Smooth muscle cell (in vitro differentiated cells): ENCODE measurements around the gene MAGEC1. TPM values are rescaled to one million over a fixed set of nuclear protein-coding genes. Genes with fewer than 3 reads are reported as not detected.

Experiments
- DNase-seq: peaks from one replicate; lab custom pipeline; 2025; ENCODE audit not compliant: unreplicated experiment; lab: John Stamatoyannopoulos, UW
- H2AFZ ChIP-seq: fragments of 200-600 bp; sonication (generic); 2 replicates; pipeline ENCODE4 v1.6.0; 2016; ENCODE audit warnings: antibody characterized with exemption, low read depth, mild to moderate bottlenecking
- H3F3A ChIP-seq: fragments of 200-600 bp; sonication (generic); 2 replicates; pipeline ENCODE4 v1.6.0; 2017; ENCODE audit warnings: antibody characterized with exemption, low read depth
- H3K27ac ChIP-seq: fragments of 200-600 bp; sonication (generic); 2 replicates; pipeline ENCODE4 v1.5.1; 2016; ENCODE audit warnings: low read depth, mild to moderate bottlenecking
- H3K27me3 ChIP-seq: fragments of 200-600 bp; sonication (generic); 2 replicates; pipeline ENCODE4 v1.6.1; 2016; ENCODE audit warnings: low read depth, mild to moderate bottlenecking
- H3K36me3 ChIP-seq: fragments of 200-600 bp; sonication (generic); 2 replicates; pipeline ENCODE4 v1.5.1; 2016; ENCODE audit warnings: low read depth
- H3K4me1 ChIP-seq: fragments of 200-600 bp; sonication (generic); 2 replicates; pipeline ENCODE4 v1.5.1; 2016; ENCODE audit warnings: low read depth
- H3K4me2 ChIP-seq: fragments of 200-600 bp; sonication (generic); 2 replicates; pipeline ENCODE4 v1.6.0; 2016; ENCODE audit warnings: mild to moderate bottlenecking
- H3K4me3 ChIP-seq: fragments of 200-600 bp; sonication (generic); 2 replicates; pipeline ENCODE4 v1.5.1; 2016; ENCODE audit warnings: mild to moderate bottlenecking
- H3K79me2 ChIP-seq: fragments of 200-600 bp; sonication (generic); 2 replicates; pipeline ENCODE4 v1.6.0; 2016; ENCODE audit warnings: low read depth, mild to moderate bottlenecking
- H3K9ac ChIP-seq: fragments of 200-600 bp; sonication (generic); 2 replicates; pipeline ENCODE4 v1.6.0; 2016; ENCODE audit warnings: low read depth
- H3K9me3 ChIP-seq: fragments of 200-600 bp; sonication (generic); replicated peaks from 2 replicates; pipeline ENCODE4 v1.5.1; 2016; ENCODE audit warnings: low read depth
- H4K20me1 ChIP-seq: fragments of 200-600 bp; sonication (generic); 2 replicates; pipeline ENCODE4 v1.6.0; 2016; ENCODE audit warnings: low read depth
- WGBS: methylation state at CpG from one replicate; pipeline ENCODE4 v1.1.7; 2016; ENCODE audit warnings: low lambda C conversion rate; 5-methylcytosine and 5-hydroxymethylcytosine counted together
- polyA plus RNA-seq: library from polyadenylated mRNA; unstranded; fragments of >200 nt; fragmentation: Nextera tagmentation; extraction: Ambion mirVana; gene quantifications from 2 replicates; pipeline ENCODE4 v1.2.1, GENCODE V29; 2016
- total RNA-seq: library from RNA; depleted of rRNA; stranded (reverse); fragments of >200 nt; gene quantifications from 2 replicates; pipeline ENCODE4 v1.2.3, GENCODE V29; 2014
- TF ChIP-seq, protein P1 (sequence below): fragments of 200-600 bp; sonication (generic); IDR thresholded peaks from 2 replicates; pipeline ENCODE4 v1.5.1; 2017; ENCODE audit warnings: borderline replicate concordance, mild to moderate bottlenecking, antibody characterized with exemption; ENCODE audit not compliant: insufficient read depth, poor library complexity, severe bottlenecking

The MAGEC1 gene
- total and polyA plus RNA-seq, 2 experiments from 2014 or later: not detected

DNA sequence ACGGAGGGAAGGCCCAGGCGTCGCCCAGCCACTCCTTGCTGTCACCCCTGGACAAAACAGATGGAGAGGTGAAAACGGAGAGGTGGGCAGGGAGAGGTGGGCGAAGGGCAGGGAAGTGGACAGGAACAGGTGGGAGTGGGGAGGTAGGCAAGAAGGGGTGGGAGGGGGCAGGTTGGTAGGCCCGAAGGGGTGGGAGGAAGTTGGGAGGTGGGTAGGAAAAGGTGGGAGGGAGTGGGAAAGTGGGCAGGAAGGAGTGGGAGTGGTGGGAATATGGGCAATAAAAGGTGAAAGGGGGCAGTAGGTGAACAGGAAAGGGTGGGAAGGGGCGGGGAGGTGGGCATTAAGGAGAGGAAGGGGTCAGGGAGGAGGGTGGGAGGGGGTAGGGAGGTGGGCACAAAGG, 9.0 kb upstream of the MAGEC1 start:
- H3K4me1 ChIP-seq: no peaks in the 10 kb centered on the region
- no peaks in the 10 kb centered on the region for H4K20me1 ChIP-seq
- no peak overlapping the region for H3K9ac ChIP-seq
- H3K36me3 ChIP-seq: no peaks in the 10 kb centered on the region
- no peaks in the 10 kb centered on the region for H3F3A ChIP-seq
- H3K79me2 ChIP-seq: no peaks in the 10 kb centered on the region
- no peak for DNase-seq
- H3K4me2 ChIP-seq: no peak overlapping the region
- H3K27ac ChIP-seq: no peak overlapping the region
- no peaks in the 10 kb centered on the region for H3K9me3 ChIP-seq
- H3K27me3 ChIP-seq: no peaks in the 10 kb centered on the region
- H3K4me3 ChIP-seq: no peak overlapping the region
- no peak overlapping the region for H2AFZ ChIP-seq
- TF ChIP-seq, protein P1, sequence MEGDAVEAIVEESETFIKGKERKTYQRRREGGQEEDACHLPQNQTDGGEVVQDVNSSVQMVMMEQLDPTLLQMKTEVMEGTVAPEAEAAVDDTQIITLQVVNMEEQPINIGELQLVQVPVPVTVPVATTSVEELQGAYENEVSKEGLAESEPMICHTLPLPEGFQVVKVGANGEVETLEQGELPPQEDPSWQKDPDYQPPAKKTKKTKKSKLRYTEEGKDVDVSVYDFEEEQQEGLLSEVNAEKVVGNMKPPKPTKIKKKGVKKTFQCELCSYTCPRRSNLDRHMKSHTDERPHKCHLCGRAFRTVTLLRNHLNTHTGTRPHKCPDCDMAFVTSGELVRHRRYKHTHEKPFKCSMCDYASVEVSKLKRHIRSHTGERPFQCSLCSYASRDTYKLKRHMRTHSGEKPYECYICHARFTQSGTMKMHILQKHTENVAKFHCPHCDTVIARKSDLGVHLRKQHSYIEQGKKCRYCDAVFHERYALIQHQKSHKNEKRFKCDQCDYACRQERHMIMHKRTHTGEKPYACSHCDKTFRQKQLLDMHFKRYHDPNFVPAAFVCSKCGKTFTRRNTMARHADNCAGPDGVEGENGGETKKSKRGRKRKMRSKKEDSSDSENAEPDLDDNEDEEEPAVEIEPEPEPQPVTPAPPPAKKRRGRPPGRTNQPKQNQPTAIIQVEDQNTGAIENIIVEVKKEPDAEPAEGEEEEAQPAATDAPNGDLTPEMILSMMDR: no peak
- WGBS: 90% methylated on average over 6 of the region's 7 CpGs

DNA sequence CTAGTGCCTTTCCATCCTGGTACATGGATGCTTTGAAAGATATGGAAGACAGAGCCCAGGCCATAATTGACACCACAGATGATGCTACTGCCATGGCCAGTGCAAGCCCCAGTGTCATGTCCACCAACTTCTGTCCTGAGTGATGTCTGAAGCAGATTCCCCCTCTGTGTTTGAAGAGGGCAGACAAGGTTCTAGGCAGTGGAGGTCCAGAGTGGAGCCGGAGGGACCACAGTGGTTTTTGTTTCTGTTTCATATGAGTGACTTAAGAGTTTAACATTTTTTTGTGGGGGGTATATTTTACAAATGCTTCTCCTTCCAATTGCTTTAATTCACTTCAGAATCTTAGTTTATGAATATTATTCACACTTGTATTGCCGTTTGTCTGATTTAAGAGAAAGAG, 6.0 kb upstream of the MAGEC1 start:
- Histone ChIP-seq H3K27me3 (no peaks in the 10 kb centered on the region), H3K4me2 (no peak overlapping the region), H4K20me1 (no peaks in the 10 kb centered on the region), H3K9ac (no peak overlapping the region), H3K36me3 (no peaks in the 10 kb centered on the region), H3K79me2 (no peaks in the 10 kb centered on the region), H3K4me1 (no peaks in the 10 kb centered on the region), H3F3A (no peaks in the 10 kb centered on the region), H3K4me3 (no peak overlapping the region), H3K27ac (no peak overlapping the region), H2AFZ (no peak overlapping the region), H3K9me3 (no peaks in the 10 kb centered on the region)
- DNase-seq: no peak
- TF ChIP-seq, protein P1: no peak
- whole genome bisulfite sequencing: 83% methylated on average over 2 of the region's 2 CpGs

DNA sequence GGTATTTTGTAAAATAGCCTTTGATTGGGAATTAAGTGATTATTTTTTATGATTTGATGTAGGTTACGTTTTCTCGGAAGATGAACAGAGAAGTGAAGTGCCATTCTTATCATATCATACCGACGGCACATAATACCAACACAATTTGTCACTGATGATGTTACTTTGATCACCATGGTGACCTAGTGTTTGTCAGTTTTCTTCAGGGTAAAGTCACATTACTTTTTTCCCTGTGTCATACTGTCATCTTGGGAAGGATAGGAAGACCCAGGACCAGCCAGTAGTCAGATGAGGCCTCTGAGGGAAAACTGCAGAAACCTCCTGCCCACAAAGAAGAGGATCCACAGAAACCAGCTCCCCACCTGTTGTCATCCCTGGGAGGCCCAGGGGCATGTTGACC, 1.3 kb upstream of the MAGEC1 start:
- Histone ChIP-seq H3K27ac (no peak overlapping the region), H3K36me3 (no peaks in the 10 kb centered on the region), H2AFZ (no peak overlapping the region), H3K9me3 (no peaks in the 10 kb centered on the region), H4K20me1 (no peaks in the 10 kb centered on the region), H3K4me1 (no peaks in the 10 kb centered on the region), H3K9ac (no peak overlapping the region), H3F3A (no peaks in the 10 kb centered on the region), H3K4me2 (no peak overlapping the region), H3K79me2 (no peaks in the 10 kb centered on the region), H3K27me3 (no peaks in the 10 kb centered on the region), H3K4me3 (no peak overlapping the region)
- TF ChIP-seq, protein P1: no peak
- DNase-seq: no peak
- WGBS: 82% methylated on average over 4 of the region's 4 CpGs

DNA sequence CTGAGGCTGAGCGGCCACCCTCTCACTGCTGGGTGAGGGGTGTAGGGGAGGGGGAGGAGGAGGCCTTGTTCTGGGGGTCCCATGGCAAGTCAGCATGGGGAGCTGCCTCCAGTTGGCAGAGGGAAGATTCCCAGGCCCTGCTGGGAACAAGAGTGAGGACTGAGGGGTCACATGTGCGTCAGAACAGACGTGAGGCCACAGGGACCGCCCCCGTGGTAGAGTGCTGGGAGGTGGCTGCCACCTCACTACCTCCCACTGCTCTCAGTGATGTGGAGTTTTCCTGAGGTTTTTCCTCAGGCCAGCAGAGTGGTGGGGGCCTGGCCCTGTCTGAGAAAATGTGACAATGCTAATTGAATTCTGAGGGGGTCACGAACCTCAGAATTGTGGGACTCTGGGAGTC, 568 bp downstream of the MAGEC1 start:
- 80% methylated on average over 5 of the region's 6 CpGs for WGBS

More for the DNA sequence above, 568 bp downstream of the MAGEC1 start:
- H3K36me3 ChIP-seq: no peaks in the 10 kb centered on the region
- no peak overlapping the region for H3K4me3 ChIP-seq
- TF ChIP-seq, protein P1: no peak
- DNase-seq: no peak
- no peak overlapping the region for H3K4me2 ChIP-seq
- H3F3A ChIP-seq: no peaks in the 10 kb centered on the region
- no peak overlapping the region for H3K9ac ChIP-seq
- no peaks in the 10 kb centered on the region for H3K79me2 ChIP-seq
- no peak overlapping the region for H3K27ac ChIP-seq
- no peaks in the 10 kb centered on the region for H3K9me3 ChIP-seq
- no peak overlapping the region for H2AFZ ChIP-seq
- H3K4me1 ChIP-seq: no peaks in the 10 kb centered on the region
- H4K20me1 ChIP-seq: no peaks in the 10 kb centered on the region
- H3K27me3 ChIP-seq: no peaks in the 10 kb centered on the region
